Tibial artery (tissue), 4 donors: Measurements from ENCODE around the gene TCHHL1.
A peak's percentile ranks its signal among the peaks of the same experiment; 100 is the strongest.

Experiments used
- DNase-seq, 2 donors: peaks; one replicate each; pipeline ENCODE4 v3.0.0-alpha.2; 2019
- H3K27ac ChIP-seq, 2 donors: fragments of 200-600 bp; sonication (generic) in 1 of 2; 1 replicate in 1 of 2; 2 replicates in 1 of 2; pipeline ENCODE4 v1.5.1; 2018 to 2019; ENCODE audit warnings: mild to moderate bottlenecking in 1 of 2
- H3K27me3 ChIP-seq, 2 donors: fragments of 200-600 bp; sonication (generic) in 1 of 2; one replicate each; pipeline versions ENCODE4 v1.5.1 to v1.6.0; 2016 to 2019
- H3K36me3 ChIP-seq, 3 donors: fragments of 200-600 bp; sonication (generic) in 2 of 3; one replicate each; pipeline ENCODE4 v1.5.1; 2016 to 2019; ENCODE audit warnings: mild to moderate bottlenecking in 2 of 3
- H3K4me1 ChIP-seq, 4 donors: fragments of 200-600 bp; sonication (generic) in 2 of 4; 1 replicate in 3 of 4; 2 replicates in 1 of 4; pipeline ENCODE4 v1.5.1; 2016 to 2019
- H3K4me3 ChIP-seq, 2 donors: fragments of 200-600 bp; sonication (generic) in 1 of 2; 1 replicate in 1 of 2; 2 replicates in 1 of 2; pipeline ENCODE4 v1.5.1; 2018 to 2019; ENCODE audit warnings: mild to moderate bottlenecking in 2 of 2
- H3K9me3 ChIP-seq, 3 donors: fragments of 200-600 bp; sonication (generic) in 1 of 3; one replicate each; pipeline ENCODE4 v1.5.1; 2016 to 2019
- CTCF ChIP-seq, 2 experiments: fragments of 200-600 bp in 1 of 2; fragments of 450-650 bp in 1 of 2; IDR thresholded peaks; one replicate each; pipeline ENCODE4 v1.5.1; 2017 to 2019; ENCODE audit warnings: antibody characterized with exemption in 2 of 2, mild to moderate bottlenecking in 1 of 2, moderate library complexity in 1 of 2
- intact Hi-C: fragments of 100-400 bp; cut with DNase I; formaldehyde crosslinking; loops from one replicate; pipeline ENCODE4 v1.15.0; 2023; ENCODE audit warnings: low total_unique reads

TCHHL1 gene

DNA sequence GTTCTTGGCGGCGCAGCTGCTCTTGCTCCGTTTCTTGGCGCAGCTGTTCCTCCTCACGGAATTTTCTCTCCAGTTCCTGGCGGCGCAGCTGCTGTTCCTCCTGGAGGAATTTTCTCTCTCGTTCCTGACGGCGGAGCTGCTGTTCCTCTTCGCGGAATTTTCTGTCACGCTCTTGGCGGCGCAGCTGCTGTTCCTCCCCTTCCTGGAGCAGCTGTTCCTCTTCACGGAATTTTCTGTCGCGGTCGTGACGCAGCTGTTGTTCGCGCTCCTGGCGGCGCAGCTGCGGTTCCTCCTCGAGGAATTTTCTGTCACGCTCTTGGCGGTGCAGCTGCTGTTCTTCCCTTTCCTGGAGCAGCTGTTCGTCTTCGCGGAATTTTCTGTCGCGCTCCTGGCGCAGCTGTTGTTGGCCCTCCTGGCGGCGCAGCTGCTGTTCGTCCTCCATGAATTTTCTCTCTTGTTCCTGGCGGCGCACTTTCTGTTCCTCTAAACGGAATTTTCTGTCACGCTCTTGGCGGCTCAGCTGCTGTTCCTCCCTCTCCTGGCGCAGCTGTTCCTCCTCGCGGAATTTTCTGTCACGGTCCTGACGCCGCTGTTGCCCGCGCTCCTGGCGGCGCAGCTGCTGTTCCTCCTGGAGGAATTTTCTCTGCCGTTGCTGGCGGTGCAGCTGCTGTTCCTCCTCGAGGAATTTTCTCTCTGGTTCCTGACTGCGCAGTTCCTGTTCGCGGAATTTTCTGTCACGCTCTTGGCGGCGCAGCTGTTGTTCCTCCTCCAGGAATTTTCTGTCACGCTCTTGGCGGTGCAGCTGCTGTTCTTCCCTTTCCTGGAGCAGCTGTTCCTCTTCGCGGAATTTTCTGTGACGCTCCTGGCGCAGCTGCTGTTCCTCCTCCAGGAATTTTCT lies 19.4 kb upstream of the TCHHL1 start:
- Histone ChIP-seq H3K27me3 (peaks cover 0 to 82% of the 10 kb centered on the region in 2 donors), H3K4me3 (peak overlapping the region; percentile 14 to 24), H3K36me3 (no peaks in the 10 kb centered on the region), H3K9me3 (peaks cover 0 to 12% (median 12%) of the 10 kb centered on the region in 3 donors), H3K4me1 (peaks cover 0 to 47% (median 34%) of the 10 kb centered on the region in 4 donors), H3K27ac (no peak overlapping the region)
- no peak for DNase-seq
- no peak for TF ChIP-seq CTCF (IDR thresholded peaks at IDR 0.05)
- intact Hi-C loops: no loop called here

GRCh38 chr1:152107031-152107983 lies 18.4 kb upstream of the TCHHL1 start:
- TF ChIP-seq CTCF (IDR thresholded peaks at IDR 0.05): no peak

DNA sequence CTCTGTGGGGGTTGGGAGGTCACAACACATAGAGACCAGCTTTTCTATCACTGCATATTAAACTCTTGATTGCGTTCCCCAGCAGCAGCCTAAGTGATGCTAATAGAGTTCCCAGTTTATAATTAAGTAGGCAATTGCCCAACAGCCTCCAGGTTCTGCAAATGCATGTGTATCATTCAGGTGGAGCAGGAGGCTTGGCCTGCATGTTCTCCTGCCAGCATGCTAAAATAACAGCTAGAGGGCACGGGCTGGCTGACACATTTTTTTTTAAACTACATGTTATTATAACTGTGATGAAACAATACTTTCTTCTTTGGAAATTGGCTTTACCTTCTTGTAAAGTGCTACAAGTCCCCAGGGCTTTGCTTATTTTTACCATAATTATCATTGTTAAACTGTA lies 16.0 kb upstream of the TCHHL1 start:
- no peaks in the 10 kb centered on the region for H3K36me3 ChIP-seq
- TF ChIP-seq CTCF (IDR thresholded peaks at IDR 0.05): no peak
- H3K27me3 ChIP-seq: peaks cover 0 to 71% of the 10 kb centered on the region in 2 donors
- H3K9me3 ChIP-seq: peaks cover 0 to 12% (median 12%) of the 10 kb centered on the region in 3 donors
- H3K4me3 ChIP-seq: no peak overlapping the region
- intact Hi-C loops: no loop called here
- no peak for DNase-seq
- H3K4me1 ChIP-seq: peaks cover 0 to 18% (median 6%) of the 10 kb centered on the region in 4 donors
- no peak overlapping the region for H3K27ac ChIP-seq

More at GRCh38 chr1:152107031-152107983, 18.4 kb upstream of the TCHHL1 start:
- H3K4me3 ChIP-seq: peak overlapping the region; percentile 14 to 24
- no peak for DNase-seq
- H3K36me3 ChIP-seq: no peaks in the 10 kb centered on the region
- peaks cover 0 to 80% of the 10 kb centered on the region in 2 donors for H3K27me3 ChIP-seq
- H3K9me3 ChIP-seq: peaks cover 0 to 12% (median 12%) of the 10 kb centered on the region in 3 donors
- peaks cover 0 to 43% (median 29%) of the 10 kb centered on the region in 4 donors for H3K4me1 ChIP-seq
- intact Hi-C loops: no loop called here
- H3K27ac ChIP-seq: no peak overlapping the region

DNA sequence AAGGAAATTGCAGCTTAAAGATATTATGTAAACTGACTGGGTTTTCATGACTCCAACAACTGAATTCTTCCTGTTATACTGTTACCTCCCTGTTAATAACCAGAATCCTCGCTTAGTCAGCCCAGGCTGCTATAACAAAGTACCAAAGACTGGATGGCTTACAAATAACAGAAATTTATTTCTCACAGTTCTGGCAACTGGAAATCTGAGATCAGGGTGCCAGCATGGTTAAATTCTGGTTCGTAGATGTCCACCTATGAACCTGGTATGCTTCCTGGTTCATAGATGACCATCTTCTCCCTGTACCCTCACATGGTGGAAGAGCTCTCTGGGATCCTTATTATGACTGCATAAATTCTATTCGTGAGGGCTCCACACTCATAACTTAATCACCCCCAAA lies 8.1 kb upstream of the TCHHL1 start:
- no peak for DNase-seq
- H3K4me1 ChIP-seq: no peaks in the 10 kb centered on the region
- H3K27ac ChIP-seq: no peak overlapping the region
- no peaks in the 10 kb centered on the region for H3K36me3 ChIP-seq
- TF ChIP-seq CTCF (IDR thresholded peaks at IDR 0.05): no peak
- peaks cover 0 to 28% (median 10%) of the 10 kb centered on the region in 3 donors for H3K9me3 ChIP-seq
- no peak overlapping the region for H3K4me3 ChIP-seq
- H3K27me3 ChIP-seq: peaks cover 0 to 5% of the 10 kb centered on the region in 2 donors
- intact Hi-C loops: no loop called here

DNA sequence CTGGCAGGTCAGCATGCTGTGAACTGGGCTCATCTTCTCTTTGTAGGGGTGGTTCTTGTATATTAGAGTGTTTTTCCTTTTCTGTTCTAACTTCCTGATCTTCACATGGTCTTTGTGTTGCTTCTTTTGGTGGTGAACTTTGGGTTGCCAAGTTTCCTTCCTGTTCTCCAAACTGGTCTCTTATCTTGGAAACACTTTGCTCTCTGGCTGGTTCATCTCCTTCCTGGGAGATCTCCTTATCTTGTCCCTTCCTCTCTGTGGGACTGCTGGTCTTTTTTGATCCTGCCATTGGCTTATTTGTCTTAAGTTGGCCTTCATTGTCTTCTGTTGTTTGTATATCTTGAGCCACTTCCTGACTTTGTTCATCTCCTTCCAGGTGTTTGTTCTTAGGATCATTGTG lies 2.1 kb downstream of the TCHHL1 start:
- Histone ChIP-seq H3K27ac (no peak overlapping the region), H3K4me1 (no peaks in the 10 kb centered on the region), H3K27me3 (peaks cover 0 to 10% of the 10 kb centered on the region in 2 donors), H3K4me3 (no peak overlapping the region), H3K36me3 (no peaks in the 10 kb centered on the region), H3K9me3 (peaks cover 0 to under 1% (median 0%) of the 10 kb centered on the region in 3 donors)
- no peak for DNase-seq
- intact Hi-C loops: no loop called here
- TF ChIP-seq CTCF (IDR thresholded peaks at IDR 0.05): no peak
